ENCODE measurements around the gene GPR162. TPM values are rescaled to one million over a fixed set of nuclear protein-coding genes. Genes with fewer than 3 reads are reported as not detected.
A peak's percentile ranks its signal among the peaks of the same experiment; 100 is the strongest.
"Not testable (repeated sequence)": the region's sequence is repeated elsewhere in the genome, so short reads cannot be mapped to it uniquely, and the experiment has no call there.

GPR162 gene
- total and polyA plus RNA-seq, 12 donors: 1.1 to 42.6 (median 5.1) TPM

- WGBS, 4 donors: 82 to 89% (median 86%) methylated on average over 8 to 11 of the region's 11 CpGs
- Histone ChIP-seq H3K4me1 (replicated peaks in 1 of 2) (peaks cover 0 to 7% of the 10 kb centered on the region in 2 donors), H3K9me3 (replicated peaks in 1 of 3) (no peaks in the 10 kb centered on the region), H3K36me3 (replicated peaks in 1 of 2) (peaks cover 0 to 81% of the 10 kb centered on the region in 2 donors), H3K27ac (no peak overlapping the region), H3K4me3 (no peak overlapping the region), H3K27me3 (no peaks in the 10 kb centered on the region)
- TF ChIP-seq POLR2A (IDR thresholded peaks at IDR 0.05) (no peak), CTCF (IDR thresholded peaks at IDR 0.05) (no peak)
- intact Hi-C loops (cut with DNase I): no loop called here
- DNase-seq: no peak
Measured at GRCh38 chr12:6863033-6863432, 41.4 kb downstream of the GPR162 start.

GRCh38 chr12:6863586-6864321 lies 42.1 kb downstream of the GPR162 start:
- H3K27me3 ChIP-seq: no peaks in the 10 kb centered on the region
- TF ChIP-seq POLR2A (IDR thresholded peaks at IDR 0.05): no peak
- TF ChIP-seq CTCF (IDR thresholded peaks at IDR 0.05): no peak
- peaks cover 0 to 73% of the 10 kb centered on the region in 2 donors for H3K36me3 ChIP-seq (replicated peaks in 1 of 2)
- H3K27ac ChIP-seq: no peak overlapping the region
- intact Hi-C loops (cut with DNase I): no loop called here
- 93 to 98% (median 95%) methylated on average over 9 to 16 of the region's 16 CpGs for WGBS, 4 donors
- DNase-seq: no peak
- no peaks in the 10 kb centered on the region for H3K9me3 ChIP-seq (replicated peaks in 1 of 3)
- H3K4me3 ChIP-seq: no peak overlapping the region
- H3K4me1 ChIP-seq (replicated peaks in 1 of 2): peaks cover 4 to 12% of the 10 kb centered on the region in 2 donors

GRCh38 chr12:6865307-6865706 lies 43.7 kb downstream of the GPR162 start:
- H3K27ac ChIP-seq; H3K4me3 ChIP-seq; intact Hi-C loops (cut with DNase I); DNase-seq; H3K9me3 ChIP-seq (replicated peaks in 1 of 3); H3K27me3 ChIP-seq: not testable (repeated sequence)
- peaks cover 18 to 28% of the 10 kb centered on the region in 2 donors for H3K4me1 ChIP-seq (replicated peaks in 1 of 2)
- WGBS, 4 donors: 92 to 95% (median 94%) methylated on average over 5 of the region's 5 CpGs; no CpG with 5 or more reads in 1 of the 4 donors
- H3K36me3 ChIP-seq (replicated peaks in 1 of 2): peaks cover 0 to 73% of the 10 kb centered on the region in 2 donors

GRCh38 chr12:6866163-6866919 lies 44.7 kb downstream of the GPR162 start:
- Histone ChIP-seq H3K4me1 (replicated peaks in 1 of 2) (peaks cover 21 to 37% of the 10 kb centered on the region in 2 donors), H3K36me3 (replicated peaks in 1 of 2) (peaks cover 0 to 73% of the 10 kb centered on the region in 2 donors), H3K9me3 (replicated peaks in 1 of 3) (no peaks in the 10 kb centered on the region), H3K27ac (peak overlapping the region in 4 of 5 donors; percentile 97 to 98 (median 98)), H3K4me3 (peak overlapping the region in 1 of 4 donors; percentile 93), H3K27me3 (no peaks in the 10 kb centered on the region)
- DNase-seq: peak in 1 of 7 donors; percentile 50
- TF ChIP-seq POLR2A (IDR thresholded peaks at IDR 0.05): no peak
- no peak for TF ChIP-seq CTCF (IDR thresholded peaks at IDR 0.05)
- intact Hi-C loops (cut with DNase I): no loop called here
- WGBS, 4 donors: 76 to 85% (median 81%) methylated on average over 15 to 19 of the region's 19 CpGs
